HG03439 (cell line): Measurements from ENCODE around the gene TEDC1.

Experiments used
- ATAC-seq: cut with Tn5 transposase; IDR thresholded peaks from one replicate; pipeline ENCODE4 v1.9.1; 2021; ENCODE audit warnings: mild to moderate bottlenecking, moderate library complexity; ENCODE audit not compliant: unreplicated experiment

TEDC1 gene

GRCh38 chr14:105456736-105457617 lies 34.1 kb upstream of the TEDC1 start:
- ATAC-seq, result no peak

- no peak for ATAC-seq
These were observed 33.0 kb upstream of the TEDC1 start for GRCh38 chr14:105458010-105458409.

- ATAC-seq, result no peak
These were observed 32.5 kb upstream of the TEDC1 start for GRCh38 chr14:105458571-105458970.

GRCh38 chr14:105460116-105460515 lies 30.9 kb upstream of the TEDC1 start:
- no peak for ATAC-seq

- no peak for ATAC-seq
These were observed 30.4 kb upstream of the TEDC1 start for GRCh38 chr14:105460616-105461015.

GRCh38 chr14:105461903-105462302 lies 29.1 kb upstream of the TEDC1 start:
- no peak for ATAC-seq

- ATAC-seq, result no peak
These were observed 26.5 kb upstream of the TEDC1 start for GRCh38 chr14:105464501-105464900.

GRCh38 chr14:105465209-105466031 lies 25.6 kb upstream of the TEDC1 start:
- no peak for ATAC-seq

- no peak for ATAC-seq
These were observed 24.4 kb upstream of the TEDC1 start for GRCh38 chr14:105466531-105467248.

GRCh38 chr14:105467249-105467941 lies 23.7 kb upstream of the TEDC1 start:
- ATAC-seq, result no peak

- no peak for ATAC-seq
These were observed 23.0 kb upstream of the TEDC1 start for GRCh38 chr14:105467942-105468471.

GRCh38 chr14:105468621-105469241 lies 22.3 kb upstream of the TEDC1 start:
- no peak for ATAC-seq

- ATAC-seq, result no peak
These were observed 21.3 kb upstream of the TEDC1 start for GRCh38 chr14:105469456-105470349.

GRCh38 chr14:105470350-105471296 lies 20.4 kb upstream of the TEDC1 start:
- no peak for ATAC-seq

- ATAC-seq, result no peak
These were observed 19.7 kb upstream of the TEDC1 start for GRCh38 chr14:105471297-105471821.

- no peak for ATAC-seq
These were observed 19.1 kb upstream of the TEDC1 start for GRCh38 chr14:105471823-105472485.

GRCh38 chr14:105472486-105472991 lies 18.5 kb upstream of the TEDC1 start:
- no peak for ATAC-seq
